Liver (tissue), 9 donors: ENCODE results near the gene ZSCAN16. TPM values are rescaled to one million over a fixed set of nuclear protein-coding genes. Genes with fewer than 3 reads are reported as not detected.
A peak's percentile ranks its signal among the peaks of the same experiment; 100 is the strongest.
"Not testable (repeated sequence)": the region's sequence is repeated elsewhere in the genome, so short reads cannot be mapped to it uniquely, and the experiment has no call there.

ENCODE experiments used
- DNase-seq: peaks from one replicate; pipeline ENCODE4 v3.0.0-alpha.2; 2017; ENCODE audit warnings: low spot score
- H3K27ac ChIP-seq, 2 donors: one replicate each; pipeline ENCODE4 v1.7.0; 2013; ENCODE audit warnings: inconsistent platforms in 2 of 2, low read length in 2 of 2, control low read depth in 1 of 2, low read depth in 1 of 2, mild to moderate bottlenecking in 1 of 2
- H3K27me3 ChIP-seq, 4 donors: one replicate each; pipeline versions ENCODE4 v1.6.1 to v1.7.0; 2013; ENCODE audit warnings: low read length in 3 of 4, inconsistent platforms in 1 of 4, mild to moderate bottlenecking in 1 of 4, moderate library complexity in 1 of 4; ENCODE audit not compliant: control insufficient read depth in 4 of 4, insufficient read depth in 4 of 4
- H3K36me3 ChIP-seq, 4 donors: one replicate each; pipeline versions ENCODE4 v1.6.1 to v1.7.0; 2013; ENCODE audit warnings: low read length in 3 of 4, mild to moderate bottlenecking in 3 of 4, low read depth in 1 of 4, moderate library complexity in 1 of 4; ENCODE audit not compliant: control insufficient read depth in 4 of 4, insufficient read depth in 3 of 4
- H3K4me1 ChIP-seq, 4 donors: one replicate each; pipeline versions ENCODE4 v1.6.1 to v1.7.0; 2013; ENCODE audit warnings: low read length in 3 of 4, mild to moderate bottlenecking in 3 of 4, moderate library complexity in 1 of 4; ENCODE audit not compliant: control insufficient read depth in 4 of 4, insufficient read depth in 4 of 4
- H3K4me3 ChIP-seq, 3 donors: one replicate each; pipeline versions ENCODE4 v1.6.1 to v1.7.0; 2013; ENCODE audit warnings: low read length in 3 of 3, control low read depth in 1 of 3, low read depth in 1 of 3, mild to moderate bottlenecking in 1 of 3
- H3K9ac ChIP-seq, 2 donors: one replicate each; pipeline ENCODE4 v1.7.0; 2013; ENCODE audit warnings: low read length in 2 of 2, mild to moderate bottlenecking in 2 of 2, moderate library complexity in 2 of 2, control low read depth in 1 of 2, low read depth in 1 of 2
- H3K9me3 ChIP-seq, 4 donors: one replicate each; pipeline versions ENCODE4 v1.6.1 to v1.7.0; 2013; ENCODE audit warnings: low read length in 3 of 4; ENCODE audit not compliant: control insufficient read depth in 4 of 4
- EGR1 ChIP-seq, 2 donors: IDR thresholded peaks; 2 replicates each; pipeline ENCODE4 v1.6.1; 2016 to 2018; ENCODE audit warnings: antibody characterized with exemption in 2 of 2, low read depth in 2 of 2
- FOXA1 ChIP-seq: IDR thresholded peaks from 2 replicates; pipeline ENCODE4 v1.6.1; 2016; ENCODE audit warnings: antibody characterized with exemption
- GABPA ChIP-seq, 2 donors: IDR thresholded peaks in 1 of 2; conservative IDR thresholded peaks in 1 of 2; 2 replicates each; pipeline ENCODE4 v1.6.1; 2016; ENCODE audit warnings: antibody characterized with exemption in 2 of 2, mild to moderate bottlenecking in 1 of 2, moderate library complexity in 1 of 2
- HNF4G ChIP-seq: IDR thresholded peaks from 2 replicates; pipeline ENCODE4 v1.6.1; 2016; ENCODE audit warnings: antibody characterized with exemption
- JUND ChIP-seq, 2 donors: IDR thresholded peaks; 2 replicates each; pipeline ENCODE4 v1.6.1; 2016; ENCODE audit warnings: antibody characterized with exemption in 2 of 2
- NR2F2 ChIP-seq: IDR thresholded peaks from 2 replicates; pipeline ENCODE4 v1.6.1; 2016; ENCODE audit warnings: antibody characterized with exemption
- SP1 ChIP-seq: IDR thresholded peaks from 2 replicates; pipeline ENCODE4 v1.6.1; 2018; ENCODE audit warnings: antibody characterized with exemption, mild to moderate bottlenecking
- TAF1 ChIP-seq: conservative IDR thresholded peaks from 2 replicates; pipeline ENCODE4 v1.6.1; 2016; ENCODE audit warnings: antibody characterized with exemption, mild to moderate bottlenecking
- YY1 ChIP-seq: IDR thresholded peaks from 2 replicates; pipeline ENCODE4 v1.6.1; 2016; ENCODE audit warnings: antibody characterized with exemption, mild to moderate bottlenecking
- WGBS: extraction: QIAGEN DNeasy Blood & Tissue Kit; methylation state at CpG from one replicate; pipeline ENCODE4 v1.1.7; 2013; 5-methylcytosine and 5-hydroxymethylcytosine counted together
- polyA plus RNA-seq, 2 donors: library from polyadenylated mRNA; stranded (reverse) in 1 of 2; unstranded in 1 of 2; fragments of 200-250 nt in 1 of 2; fragments of >200 nt in 1 of 2; fragmentation: Nextera tagmentation in 1 of 2; extraction: Ambion mirVana in 1 of 2; gene quantifications; one replicate each; pipeline versions ENCODE4 v1.2.1 to v1.2.3, GENCODE V29; 2013 to 2015
- total RNA-seq, 2 donors: library from RNA; depleted of rRNA; stranded (reverse); fragments of >200 nt; gene quantifications; one replicate each; pipeline ENCODE4 v1.2.3, GENCODE V29; 2014
- TF ChIP-seq, protein P1 (sequence below): IDR thresholded peaks from 2 replicates; pipeline ENCODE4 v1.6.1; 2016; ENCODE audit warnings: antibody characterized with exemption, mild to moderate bottlenecking
- TF ChIP-seq, protein P2 (sequence below): IDR thresholded peaks from 2 replicates; pipeline ENCODE4 v1.6.1; 2016; ENCODE audit warnings: antibody characterized with exemption
- donor health status: healthy.
- donor health status: healthy.
- donor health status: healthy.
- donor health status: healthy.
- donor health status: healthy.

Gene ZSCAN16
- total and polyA plus RNA-seq, 4 donors = 1.5 to 3.5 (median 2.7) TPM

DNA sequence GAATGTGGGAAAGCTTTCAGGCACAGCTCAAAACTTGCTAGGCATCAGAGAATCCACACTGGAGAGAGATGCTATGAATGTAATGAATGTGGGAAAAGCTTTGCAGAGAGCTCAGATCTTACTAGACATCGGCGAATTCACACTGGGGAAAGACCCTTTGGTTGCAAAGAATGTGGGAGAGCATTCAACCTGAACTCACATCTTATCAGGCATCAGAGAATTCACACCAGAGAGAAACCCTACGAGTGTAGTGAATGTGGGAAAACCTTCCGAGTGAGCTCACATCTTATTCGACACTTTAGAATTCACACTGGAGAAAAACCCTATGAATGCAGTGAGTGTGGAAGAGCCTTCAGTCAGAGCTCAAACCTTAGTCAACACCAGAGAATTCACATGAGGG, 35.4 kb upstream of the ZSCAN16 start:
- TF ChIP-seq NR2F2 = no peak
- no peak for TF ChIP-seq GABPA (IDR thresholded peaks at IDR 0.05 in 1 of 2, conservative IDR thresholded peaks at IDR 0.05 in 1 of 2)
- TF ChIP-seq HNF4G = no peak
- no peak for TF ChIP-seq YY1
- TF ChIP-seq TAF1 = no peak
- 98% methylated on average over 5 of the region's 5 CpGs for WGBS
- H3K27ac ChIP-seq = no peak overlapping the region
- H3K27me3 ChIP-seq = no peaks in the 10 kb centered on the region
- no peak overlapping the region for H3K9ac ChIP-seq
- DNase-seq = no peak
- H3K36me3 ChIP-seq = peaks cover 9 to 32% (median 15%) of the 10 kb centered on the region in 4 donors
- H3K9me3 ChIP-seq = peaks cover 12 to 30% (median 17%) of the 10 kb centered on the region in 4 donors
- no peaks in the 10 kb centered on the region for H3K4me1 ChIP-seq
- no peak overlapping the region for H3K4me3 ChIP-seq

DNA sequence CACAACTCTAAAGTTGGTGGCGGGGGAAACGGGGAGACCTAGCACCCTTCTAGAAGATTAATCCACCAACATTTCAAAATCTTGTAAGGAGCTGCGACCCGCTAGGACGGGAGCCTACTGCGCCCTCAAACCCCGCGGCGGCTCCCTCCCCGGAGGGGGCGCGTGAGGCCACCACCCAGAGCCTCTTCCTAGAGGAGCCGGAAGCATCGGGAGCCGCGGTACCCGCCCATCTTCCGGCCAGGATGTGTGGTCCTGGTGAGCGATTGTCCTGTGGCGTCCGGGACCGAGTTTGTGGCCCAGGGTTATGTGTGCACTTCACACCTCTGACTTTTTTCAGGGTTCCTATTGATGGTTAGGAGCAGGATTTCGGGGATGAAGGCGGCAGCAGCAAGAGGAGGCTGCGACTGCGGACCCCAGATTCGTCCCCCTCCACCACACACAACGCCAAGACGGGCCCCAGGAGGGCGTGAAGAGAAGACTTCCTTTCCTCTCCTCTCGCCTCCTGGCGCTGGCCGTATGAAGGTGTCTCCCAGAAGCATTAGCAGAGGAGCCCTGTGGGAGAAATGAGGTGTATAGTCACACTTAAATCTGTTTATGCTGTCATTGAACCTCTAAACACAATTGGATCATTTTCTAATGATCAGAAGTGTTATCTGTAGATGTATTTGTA, 33.4 kb upstream of the ZSCAN16 start:
- Histone ChIP-seq H3K36me3 (peaks cover 3 to 24% (median 14%) of the 10 kb centered on the region in 4 donors), H3K9me3 (peaks cover 12 to 30% (median 17%) of the 10 kb centered on the region in 4 donors), H3K4me1 (no peaks in the 10 kb centered on the region), H3K9ac (no peak overlapping the region), H3K4me3 (peak overlapping the region in 2 of 3 donors; percentile 15 to 21), H3K27ac (no peak overlapping the region), H3K27me3 (no peaks in the 10 kb centered on the region)
- no peak for TF ChIP-seq EGR1 (IDR thresholded peaks at IDR 0.05; ENCODE audit: low read depth in 2 of 2)
- no peak for TF ChIP-seq SP1
- TF ChIP-seq, protein P1, sequence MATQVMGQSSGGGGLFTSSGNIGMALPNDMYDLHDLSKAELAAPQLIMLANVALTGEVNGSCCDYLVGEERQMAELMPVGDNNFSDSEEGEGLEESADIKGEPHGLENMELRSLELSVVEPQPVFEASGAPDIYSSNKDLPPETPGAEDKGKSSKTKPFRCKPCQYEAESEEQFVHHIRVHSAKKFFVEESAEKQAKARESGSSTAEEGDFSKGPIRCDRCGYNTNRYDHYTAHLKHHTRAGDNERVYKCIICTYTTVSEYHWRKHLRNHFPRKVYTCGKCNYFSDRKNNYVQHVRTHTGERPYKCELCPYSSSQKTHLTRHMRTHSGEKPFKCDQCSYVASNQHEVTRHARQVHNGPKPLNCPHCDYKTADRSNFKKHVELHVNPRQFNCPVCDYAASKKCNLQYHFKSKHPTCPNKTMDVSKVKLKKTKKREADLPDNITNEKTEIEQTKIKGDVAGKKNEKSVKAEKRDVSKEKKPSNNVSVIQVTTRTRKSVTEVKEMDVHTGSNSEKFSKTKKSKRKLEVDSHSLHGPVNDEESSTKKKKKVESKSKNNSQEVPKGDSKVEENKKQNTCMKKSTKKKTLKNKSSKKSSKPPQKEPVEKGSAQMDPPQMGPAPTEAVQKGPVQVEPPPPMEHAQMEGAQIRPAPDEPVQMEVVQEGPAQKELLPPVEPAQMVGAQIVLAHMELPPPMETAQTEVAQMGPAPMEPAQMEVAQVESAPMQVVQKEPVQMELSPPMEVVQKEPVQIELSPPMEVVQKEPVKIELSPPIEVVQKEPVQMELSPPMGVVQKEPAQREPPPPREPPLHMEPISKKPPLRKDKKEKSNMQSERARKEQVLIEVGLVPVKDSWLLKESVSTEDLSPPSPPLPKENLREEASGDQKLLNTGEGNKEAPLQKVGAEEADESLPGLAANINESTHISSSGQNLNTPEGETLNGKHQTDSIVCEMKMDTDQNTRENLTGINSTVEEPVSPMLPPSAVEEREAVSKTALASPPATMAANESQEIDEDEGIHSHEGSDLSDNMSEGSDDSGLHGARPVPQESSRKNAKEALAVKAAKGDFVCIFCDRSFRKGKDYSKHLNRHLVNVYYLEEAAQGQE = no peak
- no peak for TF ChIP-seq JUND (IDR thresholded peaks at IDR 0.05)
- TF ChIP-seq HNF4G = no peak
- no peak for TF ChIP-seq FOXA1
- TF ChIP-seq, protein P2, sequence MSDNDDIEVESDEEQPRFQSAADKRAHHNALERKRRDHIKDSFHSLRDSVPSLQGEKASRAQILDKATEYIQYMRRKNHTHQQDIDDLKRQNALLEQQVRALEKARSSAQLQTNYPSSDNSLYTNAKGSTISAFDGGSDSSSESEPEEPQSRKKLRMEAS = no peak
- no peak for TF ChIP-seq NR2F2
- DNase-seq = no peak
- WGBS = 37% methylated on average over 33 of the region's 33 CpGs

DNA sequence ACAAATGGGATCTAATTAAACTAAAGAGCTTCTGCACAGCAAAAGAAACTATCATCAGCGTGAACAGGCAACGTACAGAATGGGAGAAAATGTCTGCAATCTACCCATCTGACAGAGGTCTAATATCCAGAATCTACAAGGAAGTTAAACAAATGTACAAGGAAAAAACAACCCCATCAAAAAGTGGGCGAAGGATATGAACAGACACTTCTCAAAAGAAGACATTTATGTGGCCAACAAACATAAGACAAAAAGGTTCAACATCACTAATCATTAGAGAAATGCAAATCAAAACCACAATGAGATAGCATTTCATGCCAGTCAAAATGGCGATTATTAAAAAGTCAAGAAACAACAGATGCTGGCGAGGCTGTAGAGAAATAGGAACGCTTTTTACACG, 22.2 kb upstream of the ZSCAN16 start:
- not testable (repeated sequence) for H3K36me3 ChIP-seq, H3K9me3 ChIP-seq, H3K27ac ChIP-seq, H3K27me3 ChIP-seq, DNase-seq, H3K4me3 ChIP-seq, H3K9ac ChIP-seq, H3K4me1 ChIP-seq
- 80% methylated on average over 7 of the region's 7 CpGs for WGBS

DNA sequence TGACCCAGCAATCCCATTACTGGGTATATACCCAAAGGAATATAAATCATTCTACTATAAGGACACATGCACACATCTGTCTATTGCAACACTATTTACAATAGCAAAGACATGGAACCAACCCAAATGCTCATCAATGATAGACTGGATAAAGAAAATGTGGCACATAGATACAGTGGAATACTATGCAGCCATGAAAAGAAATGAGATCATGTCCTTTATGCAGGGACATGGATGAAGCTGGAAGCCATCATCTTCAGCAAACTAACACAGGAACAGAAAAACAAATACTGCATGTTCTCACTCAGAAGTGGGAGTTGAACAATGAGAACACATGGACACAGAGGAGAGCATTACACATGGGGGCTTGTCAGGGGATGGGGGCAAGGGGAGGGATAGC, 21.7 kb upstream of the ZSCAN16 start:
- not testable (repeated sequence) for H3K36me3 ChIP-seq, H3K9me3 ChIP-seq, H3K4me3 ChIP-seq, H3K27ac ChIP-seq, H3K9ac ChIP-seq, H3K27me3 ChIP-seq, H3K4me1 ChIP-seq, DNase-seq
